ENCODE data around the gene CCDC85C.

DNA sequence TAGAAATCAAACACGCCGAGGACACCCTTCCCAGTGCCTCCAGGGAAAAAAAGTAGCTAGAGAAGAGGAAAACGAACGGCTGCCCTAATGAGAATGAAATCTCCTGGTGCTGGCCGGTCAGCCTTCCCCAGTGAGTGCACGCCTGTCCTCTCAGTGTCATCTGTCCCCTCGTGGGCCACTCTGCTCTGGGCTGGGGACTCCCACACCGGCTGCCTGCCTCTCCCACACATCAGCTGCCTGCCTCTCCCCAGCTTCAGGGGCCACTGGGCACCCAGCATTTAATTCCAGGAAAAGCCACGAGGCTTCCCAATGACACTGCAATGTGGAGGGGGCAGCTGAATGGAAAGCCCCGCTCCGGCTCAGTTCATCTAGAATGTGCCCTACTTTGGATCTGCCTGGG, 59.0 kb downstream of the CCDC85C start:
- TF ChIP-seq, protein P1, sequence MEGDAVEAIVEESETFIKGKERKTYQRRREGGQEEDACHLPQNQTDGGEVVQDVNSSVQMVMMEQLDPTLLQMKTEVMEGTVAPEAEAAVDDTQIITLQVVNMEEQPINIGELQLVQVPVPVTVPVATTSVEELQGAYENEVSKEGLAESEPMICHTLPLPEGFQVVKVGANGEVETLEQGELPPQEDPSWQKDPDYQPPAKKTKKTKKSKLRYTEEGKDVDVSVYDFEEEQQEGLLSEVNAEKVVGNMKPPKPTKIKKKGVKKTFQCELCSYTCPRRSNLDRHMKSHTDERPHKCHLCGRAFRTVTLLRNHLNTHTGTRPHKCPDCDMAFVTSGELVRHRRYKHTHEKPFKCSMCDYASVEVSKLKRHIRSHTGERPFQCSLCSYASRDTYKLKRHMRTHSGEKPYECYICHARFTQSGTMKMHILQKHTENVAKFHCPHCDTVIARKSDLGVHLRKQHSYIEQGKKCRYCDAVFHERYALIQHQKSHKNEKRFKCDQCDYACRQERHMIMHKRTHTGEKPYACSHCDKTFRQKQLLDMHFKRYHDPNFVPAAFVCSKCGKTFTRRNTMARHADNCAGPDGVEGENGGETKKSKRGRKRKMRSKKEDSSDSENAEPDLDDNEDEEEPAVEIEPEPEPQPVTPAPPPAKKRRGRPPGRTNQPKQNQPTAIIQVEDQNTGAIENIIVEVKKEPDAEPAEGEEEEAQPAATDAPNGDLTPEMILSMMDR (conservative IDR thresholded peaks at IDR 0.05; ENCODE audit: low read depth in 2 of 2) = no peak
- TF ChIP-seq EZH2phosphoT487 (IDR thresholded peaks at IDR 0.05; ENCODE audit: unreplicated experiment) (no peak), EZH2 (IDR thresholded peaks at IDR 0.05; ENCODE audit: low read depth, unreplicated experiment) (no peak), NANOG (IDR thresholded peaks at IDR 0.05; ENCODE audit: borderline replicate concordance) (no peak), ZNF331 (CRISPR knock-in tag; IDR thresholded peaks at IDR 0.05; ENCODE audit: low read depth) (no peak), CREB1 (CRISPR knock-in tag; IDR thresholded peaks at IDR 0.05; ENCODE audit: low read depth) (no peak), JUNB (IDR thresholded peaks at IDR 0.05; ENCODE audit: unreplicated experiment) (no peak), POLR2AphosphoS5 (IDR thresholded peaks at IDR 0.05; ENCODE audit: low read depth) (no peak), ZNF114 (CRISPR knock-in tag; IDR thresholded peaks at IDR 0.05) (no peak)
- TF ChIP-seq, protein P2, sequence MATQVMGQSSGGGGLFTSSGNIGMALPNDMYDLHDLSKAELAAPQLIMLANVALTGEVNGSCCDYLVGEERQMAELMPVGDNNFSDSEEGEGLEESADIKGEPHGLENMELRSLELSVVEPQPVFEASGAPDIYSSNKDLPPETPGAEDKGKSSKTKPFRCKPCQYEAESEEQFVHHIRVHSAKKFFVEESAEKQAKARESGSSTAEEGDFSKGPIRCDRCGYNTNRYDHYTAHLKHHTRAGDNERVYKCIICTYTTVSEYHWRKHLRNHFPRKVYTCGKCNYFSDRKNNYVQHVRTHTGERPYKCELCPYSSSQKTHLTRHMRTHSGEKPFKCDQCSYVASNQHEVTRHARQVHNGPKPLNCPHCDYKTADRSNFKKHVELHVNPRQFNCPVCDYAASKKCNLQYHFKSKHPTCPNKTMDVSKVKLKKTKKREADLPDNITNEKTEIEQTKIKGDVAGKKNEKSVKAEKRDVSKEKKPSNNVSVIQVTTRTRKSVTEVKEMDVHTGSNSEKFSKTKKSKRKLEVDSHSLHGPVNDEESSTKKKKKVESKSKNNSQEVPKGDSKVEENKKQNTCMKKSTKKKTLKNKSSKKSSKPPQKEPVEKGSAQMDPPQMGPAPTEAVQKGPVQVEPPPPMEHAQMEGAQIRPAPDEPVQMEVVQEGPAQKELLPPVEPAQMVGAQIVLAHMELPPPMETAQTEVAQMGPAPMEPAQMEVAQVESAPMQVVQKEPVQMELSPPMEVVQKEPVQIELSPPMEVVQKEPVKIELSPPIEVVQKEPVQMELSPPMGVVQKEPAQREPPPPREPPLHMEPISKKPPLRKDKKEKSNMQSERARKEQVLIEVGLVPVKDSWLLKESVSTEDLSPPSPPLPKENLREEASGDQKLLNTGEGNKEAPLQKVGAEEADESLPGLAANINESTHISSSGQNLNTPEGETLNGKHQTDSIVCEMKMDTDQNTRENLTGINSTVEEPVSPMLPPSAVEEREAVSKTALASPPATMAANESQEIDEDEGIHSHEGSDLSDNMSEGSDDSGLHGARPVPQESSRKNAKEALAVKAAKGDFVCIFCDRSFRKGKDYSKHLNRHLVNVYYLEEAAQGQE (IDR thresholded peaks at IDR 0.05; ENCODE audit: unreplicated experiment) = no peak
- TF ChIP-seq, protein P3, sequence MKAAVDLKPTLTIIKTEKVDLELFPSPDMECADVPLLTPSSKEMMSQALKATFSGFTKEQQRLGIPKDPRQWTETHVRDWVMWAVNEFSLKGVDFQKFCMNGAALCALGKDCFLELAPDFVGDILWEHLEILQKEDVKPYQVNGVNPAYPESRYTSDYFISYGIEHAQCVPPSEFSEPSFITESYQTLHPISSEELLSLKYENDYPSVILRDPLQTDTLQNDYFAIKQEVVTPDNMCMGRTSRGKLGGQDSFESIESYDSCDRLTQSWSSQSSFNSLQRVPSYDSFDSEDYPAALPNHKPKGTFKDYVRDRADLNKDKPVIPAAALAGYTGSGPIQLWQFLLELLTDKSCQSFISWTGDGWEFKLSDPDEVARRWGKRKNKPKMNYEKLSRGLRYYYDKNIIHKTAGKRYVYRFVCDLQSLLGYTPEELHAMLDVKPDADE (IDR thresholded peaks at IDR 0.05) = no peak
